ENCODE measurements around the gene FRS2. TPM values are rescaled to one million over a fixed set of nuclear protein-coding genes. Genes with fewer than 3 reads are reported as not detected.

Gene FRS2
- total and polyA plus RNA-seq, 2 of the 4 experiments (the other 2 are of a cell fraction), result 12.4 to 58.3 TPM

DNA sequence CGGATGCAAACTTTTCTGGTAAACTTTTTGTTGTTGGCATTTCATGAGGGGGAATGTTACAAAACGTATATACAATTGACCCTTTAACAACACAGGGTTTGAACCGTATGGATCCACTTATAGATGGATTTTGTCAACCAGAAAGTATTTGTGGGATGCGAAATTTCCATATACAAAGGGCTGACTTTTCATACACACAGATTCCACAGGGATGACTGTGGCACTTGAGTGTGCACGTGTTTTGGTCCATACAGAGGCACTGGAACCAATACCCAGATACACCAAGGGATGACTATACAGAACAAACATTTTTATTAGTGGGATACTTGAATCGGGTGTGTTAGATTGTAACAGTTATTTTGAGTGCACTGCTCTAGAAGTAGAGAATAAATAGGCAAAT lies 85.3 kb downstream of the FRS2 start:
- POLR2A ChIA-PET (ENCODE audit: unreplicated experiment), result no interaction called here

More for the DNA sequence above, 85.3 kb downstream of the FRS2 start:
- no peak overlapping the region for H3K56ac ChIP-seq (ENCODE audit: extremely low read depth, insufficient read depth, low read length)
- H3K4me2 ChIP-seq (ENCODE audit: low read depth, low read length), result peak overlapping the region; percentile 40; the same call in 1 of the 2 replicates
- DNase-seq (peak; percentile 98), ATAC-seq (ENCODE audit: low read depth) (peak; percentile 97)
- no peaks in the 10 kb centered on the region for H3K27me3 ChIP-seq (ENCODE audit: control insufficient read depth, insufficient read depth, low read length)
- no TSS peak for BruUV-seq (replicated peaks)
- no peak overlapping the region for H3K14ac ChIP-seq (replicated peaks; ENCODE audit: low read depth, low read length)
- no peaks in the 10 kb centered on the region for H3K36me3 ChIP-seq (ENCODE audit: control insufficient read depth, insufficient read depth, low read length)
- peaks cover 30 to 51% of the 10 kb centered on the region in 2 experiments for H3K79me1 ChIP-seq (ENCODE audit: low read depth in 1 of 2, low read length in 2 of 2)
- H3K18ac ChIP-seq (ENCODE audit: low read depth, low read length), result no peak overlapping the region
- no CpG with 5 or more reads among the region's 6 CpGs for whole genome bisulfite sequencing, 2 experiments (ENCODE audit: extremely low coverage in 2 of 2, insufficient read length in 1 of 2)
- peaks cover 7% of the 10 kb centered on the region; the same call in 1 of the 2 replicates for H3K9me1 ChIP-seq (ENCODE audit: insufficient read depth, low read length)
- H4K20me1 ChIP-seq (ENCODE audit: insufficient read depth, low read length), result no peaks in the 10 kb centered on the region
- no peak overlapping the region for H2AK9ac ChIP-seq (replicated peaks; ENCODE audit: low read depth, low read length, poor library complexity)
- no peak overlapping the region for H4K91ac ChIP-seq (ENCODE audit: insufficient read depth, low read depth, low read length)
- H3K4me1 ChIP-seq (ENCODE audit: control insufficient read depth, insufficient read depth, low read length), result peaks cover 11% of the 10 kb centered on the region
- no peak for TF ChIP-seq NFE2L2 (IDR thresholded peaks at IDR 0.05; ENCODE audit: low read depth, low read length)
- TF ChIP-seq MAFK (IDR thresholded peaks at IDR 0.05; ENCODE audit: low read depth, low read length), result peak; percentile 41; the same call in 1 of the 2 replicates
- TF ChIP-seq, protein P1, sequence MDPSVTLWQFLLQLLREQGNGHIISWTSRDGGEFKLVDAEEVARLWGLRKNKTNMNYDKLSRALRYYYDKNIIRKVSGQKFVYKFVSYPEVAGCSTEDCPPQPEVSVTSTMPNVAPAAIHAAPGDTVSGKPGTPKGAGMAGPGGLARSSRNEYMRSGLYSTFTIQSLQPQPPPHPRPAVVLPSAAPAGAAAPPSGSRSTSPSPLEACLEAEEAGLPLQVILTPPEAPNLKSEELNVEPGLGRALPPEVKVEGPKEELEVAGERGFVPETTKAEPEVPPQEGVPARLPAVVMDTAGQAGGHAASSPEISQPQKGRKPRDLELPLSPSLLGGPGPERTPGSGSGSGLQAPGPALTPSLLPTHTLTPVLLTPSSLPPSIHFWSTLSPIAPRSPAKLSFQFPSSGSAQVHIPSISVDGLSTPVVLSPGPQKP (IDR thresholded peaks at IDR 0.05; ENCODE audit: borderline replicate concordance, low read depth, low read length), result no peak
- TF ChIP-seq MXI1 (IDR thresholded peaks at IDR 0.05; ENCODE audit: borderline replicate concordance, low read depth, low read length), result peak; percentile 63; the same call in 1 of the 2 replicates
- peak; percentile 99 for TF ChIP-seq BHLHE40 (IDR thresholded peaks at IDR 0.05; ENCODE audit: low read depth, low read length)
- TF ChIP-seq, protein P2, sequence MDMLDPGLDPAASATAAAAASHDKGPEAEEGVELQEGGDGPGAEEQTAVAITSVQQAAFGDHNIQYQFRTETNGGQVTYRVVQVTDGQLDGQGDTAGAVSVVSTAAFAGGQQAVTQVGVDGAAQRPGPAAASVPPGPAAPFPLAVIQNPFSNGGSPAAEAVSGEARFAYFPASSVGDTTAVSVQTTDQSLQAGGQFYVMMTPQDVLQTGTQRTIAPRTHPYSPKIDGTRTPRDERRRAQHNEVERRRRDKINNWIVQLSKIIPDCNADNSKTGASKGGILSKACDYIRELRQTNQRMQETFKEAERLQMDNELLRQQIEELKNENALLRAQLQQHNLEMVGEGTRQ (IDR thresholded peaks at IDR 0.05; ENCODE audit: low read depth, low read length), result peak; percentile 74
- peak; percentile 80 for TF ChIP-seq FOS (IDR thresholded peaks at IDR 0.05; ENCODE audit: low read depth, low read length)
- no peak overlapping the region; the same call in 1 of the 2 replicates for H2BK20ac ChIP-seq (ENCODE audit: low read depth, low read length)
- H4K8ac ChIP-seq (ENCODE audit: low read depth in 2 of 2, low read length in 2 of 2), result peak overlapping the region in 1 of 2 experiments; percentile 45; a peak in 1 of 4 replicates
- CTCF ChIA-PET, result interaction anchor here (0.5 to 1.2 kb wide), 5 partner anchors 25 to 153 kb away, joined by 3 to 10 read pairs (median 3); no protein-coding TSS in a partner anchor
- H2BK15ac ChIP-seq (ENCODE audit: low read depth, low read length), result no peak overlapping the region; the same call in 2 of the 3 replicates
- in situ Hi-C loops (cut with MboI; ENCODE audit: low sequenced_read_pairs), result no loop called here
- H2AK5ac ChIP-seq (ENCODE audit: low read depth, low read length), result no peak overlapping the region
- no peak overlapping the region for H3K9ac ChIP-seq (ENCODE audit: low read depth, low read length)
- H3K4me3 ChIP-seq (ENCODE audit: insufficient read depth, low read depth, low read length), result no peak overlapping the region
- H3K9me3 ChIP-seq (ENCODE audit: control insufficient read depth, insufficient read depth, low read length), result no peaks in the 10 kb centered on the region
- peak overlapping the region; percentile 92 for H2BK5ac ChIP-seq (ENCODE audit: low read depth, low read length, poor library complexity, severe bottlenecking)
- H2BK120ac ChIP-seq (ENCODE audit: low read depth, low read length), result peak overlapping the region; percentile 86; the same call in 1 of the 2 replicates
- H2AFZ ChIP-seq (replicated peaks; ENCODE audit: low read length, poor library complexity), result no peak overlapping the region
- H4K5ac ChIP-seq (ENCODE audit: low read depth, low read length), result no peak overlapping the region
- H3K23ac ChIP-seq (ENCODE audit: low read depth, low read length), result no peak overlapping the region
- dilution Hi-C loops (cut with HindIII; ENCODE audit: low sequenced_read_pairs, unreplicated experiment), result no loop called here
- intact Hi-C loops (cut with micrococcal nuclease), result loop anchor here (1.0 kb wide), 1 partner anchor 21 kb away; no protein-coding TSS in a partner anchor
- H3K27ac ChIP-seq (ENCODE audit: insufficient read depth, low read length), result peak overlapping the region; percentile 79; the same call in 1 of the 2 replicates
- H3K4ac ChIP-seq (ENCODE audit: low read depth, low read length), result no peak overlapping the region; the same call in 1 of the 2 replicates
